ENCODE data around the gene ARL15.

- no peak for TF ChIP-seq POLR2A (IDR thresholded peaks at IDR 0.05)
- TF ChIP-seq CTCF (IDR thresholded peaks at IDR 0.05), result no peak
- TF ChIP-seq POLR2AphosphoS5 (IDR thresholded peaks at IDR 0.05), result no peak
- no peak for TF ChIP-seq EP300 (IDR thresholded peaks at IDR 0.05)
Observed at GRCh38 chr5:54292866-54293265, 17.5 kb downstream of the ARL15 start.
